Tongue (tissue), 2 donors: ENCODE data around the gene TMTC1. TPM values are rescaled to one million over a fixed set of nuclear protein-coding genes. Genes with fewer than 3 reads are reported as not detected.

Experiments used
- DNase-seq: peaks from one replicate; pipeline ENCODE4 v3.0.0-alpha.2; 2015
- total RNA-seq: library from RNA; depleted of rRNA; stranded (reverse); fragments of >200 nt; gene quantifications from one replicate; pipeline ENCODE4 v1.2.3, GENCODE V29; 2014

TMTC1 gene
- total RNA-seq, 1 donor from 2014 or later, result 67.0 TPM

- DNase-seq, result no peak
These were observed 44.3 kb downstream of the TMTC1 start for GRCh38 chr12:29739279-29739991.

DNA sequence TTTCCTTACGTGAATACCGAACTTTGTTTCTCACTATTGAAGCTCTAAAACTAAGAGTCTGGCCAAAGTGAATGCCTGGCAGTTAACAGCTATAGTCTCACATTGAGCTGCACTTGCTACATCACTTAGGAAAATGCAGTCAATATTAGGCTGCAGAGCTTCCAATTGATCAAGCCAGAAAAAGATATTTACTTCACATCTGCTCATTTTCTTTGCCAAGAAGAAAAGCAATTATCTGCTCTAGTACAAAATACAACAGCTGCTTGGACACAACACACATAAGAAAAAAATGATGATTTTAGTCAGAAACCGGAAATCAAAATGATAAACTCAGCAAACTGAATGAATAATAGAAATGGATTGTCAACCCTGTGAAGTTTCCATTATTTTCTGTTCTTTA, 45.4 kb downstream of the TMTC1 start:
- peak; percentile 85 for DNase-seq

DNA sequence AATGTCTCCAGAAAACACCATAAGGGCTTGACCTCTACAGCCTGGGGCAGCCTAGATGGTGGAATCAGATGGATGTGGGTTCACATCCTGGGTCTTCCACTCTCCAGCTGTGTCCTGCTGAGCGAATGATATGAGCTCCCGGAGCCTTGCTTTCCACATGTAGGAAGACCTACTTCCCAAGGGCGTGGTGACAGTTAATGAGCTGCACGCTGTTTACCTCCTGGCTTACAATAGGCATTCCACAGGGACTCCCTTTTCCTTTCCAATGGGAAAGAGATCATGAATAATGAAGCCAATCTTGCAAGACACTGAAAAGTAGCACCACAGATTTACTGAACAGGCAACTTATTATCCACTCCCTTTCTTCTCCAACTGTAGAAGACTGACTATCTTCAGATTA, 46.1 kb downstream of the TMTC1 start:
- DNase-seq, result no peak

- DNase-seq, result no peak
These were observed 48.1 kb downstream of the TMTC1 start for GRCh38 chr12:29735604-29736003.

DNA sequence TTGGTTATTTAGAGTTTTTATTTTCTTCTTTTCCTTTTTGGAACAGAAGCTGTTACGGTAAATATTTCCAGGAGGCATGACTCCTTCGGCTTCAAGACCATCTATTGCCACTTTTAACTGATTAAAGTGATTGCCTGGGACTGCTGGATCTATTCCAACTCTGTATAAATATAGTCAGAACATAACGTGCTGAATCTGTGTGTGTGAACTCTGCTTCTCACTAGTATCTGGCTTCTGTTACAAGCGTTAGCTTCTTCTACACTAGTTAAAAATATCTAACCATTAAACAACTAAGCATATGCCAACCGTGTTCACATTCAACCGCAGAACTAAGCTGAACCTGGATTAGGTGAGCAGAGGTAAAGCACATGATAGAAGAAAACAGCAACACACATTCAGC, 49.0 kb downstream of the TMTC1 start:
- peak; percentile 51 for DNase-seq

DNA sequence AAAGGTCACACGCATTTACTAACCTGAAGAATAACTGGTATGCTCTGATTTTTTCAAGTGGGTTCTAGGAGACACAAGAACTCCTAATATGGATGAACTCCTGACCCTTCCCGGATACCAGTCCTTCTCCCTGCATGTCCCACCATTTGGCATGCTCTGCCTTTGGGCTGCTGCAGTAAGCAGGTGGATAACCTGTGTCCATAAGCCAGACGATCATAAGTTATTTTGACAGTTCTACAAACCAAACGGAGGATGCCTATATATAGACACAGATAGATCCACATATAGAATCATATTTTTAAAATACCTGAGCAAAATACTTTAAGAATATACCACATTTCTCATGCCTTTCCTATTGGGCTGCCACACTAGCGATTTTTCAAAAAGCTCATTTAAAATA, 49.4 kb downstream of the TMTC1 start:
- DNase-seq, result no peak

- no peak for DNase-seq
These were observed 50.2 kb downstream of the TMTC1 start for GRCh38 chr12:29733501-29733900.

- no peak for DNase-seq
These were observed 50.7 kb downstream of the TMTC1 start for GRCh38 chr12:29733060-29733459.

- DNase-seq, result no peak
These were observed 51.1 kb downstream of the TMTC1 start for GRCh38 chr12:29732593-29732992.

DNA sequence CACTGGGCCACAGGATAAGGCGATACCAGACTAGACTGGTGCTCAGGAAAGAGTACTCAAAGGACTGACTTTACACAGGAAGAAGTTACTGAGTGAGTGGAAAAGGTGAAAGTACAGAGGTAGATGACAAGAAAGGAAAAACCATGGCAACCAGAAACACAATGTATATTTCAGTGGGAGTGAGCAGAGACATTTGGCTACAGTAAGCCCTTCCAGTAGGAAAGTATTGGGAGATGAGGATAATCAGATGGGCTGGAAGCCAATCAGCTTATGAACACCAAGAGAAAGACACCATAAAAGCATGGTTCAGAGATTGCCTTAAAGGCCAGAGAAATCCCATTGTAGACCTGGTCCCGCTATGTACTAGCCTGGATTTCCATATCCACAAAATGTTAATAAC, 51.6 kb downstream of the TMTC1 start:
- DNase-seq, result peak; percentile 48

GRCh38 chr12:29731591-29731990, 52.2 kb downstream of the TMTC1 start:
- peak; percentile 78 for DNase-seq

DNA sequence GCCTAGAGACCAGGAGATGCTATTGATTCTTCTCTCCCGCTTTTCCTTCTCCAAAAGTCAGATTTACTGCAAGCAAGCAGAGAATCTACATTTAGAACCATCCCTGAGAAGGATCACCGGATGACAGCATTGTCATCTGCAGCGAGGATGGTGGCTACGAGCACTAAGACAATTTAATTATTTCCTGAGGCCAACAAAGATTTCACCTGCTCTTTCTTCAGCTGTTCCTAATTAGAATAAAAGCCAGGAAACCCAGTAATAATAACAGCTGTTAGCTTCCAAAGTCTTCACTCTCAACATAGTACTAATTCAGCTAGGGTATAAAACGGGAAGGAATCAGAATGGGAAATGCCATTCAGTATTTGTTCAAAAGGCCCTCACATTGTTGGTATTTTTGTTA, 53.3 kb downstream of the TMTC1 start:
- peak; percentile 60 for DNase-seq

- DNase-seq, result peak; percentile 71
These were observed 55.7 kb downstream of the TMTC1 start for GRCh38 chr12:29728030-29728429.

- DNase-seq, result no peak
These were observed 56.9 kb downstream of the TMTC1 start for GRCh38 chr12:29726741-29727348.

GRCh38 chr12:29726321-29726692, 57.4 kb downstream of the TMTC1 start:
- DNase-seq, result no peak

DNA sequence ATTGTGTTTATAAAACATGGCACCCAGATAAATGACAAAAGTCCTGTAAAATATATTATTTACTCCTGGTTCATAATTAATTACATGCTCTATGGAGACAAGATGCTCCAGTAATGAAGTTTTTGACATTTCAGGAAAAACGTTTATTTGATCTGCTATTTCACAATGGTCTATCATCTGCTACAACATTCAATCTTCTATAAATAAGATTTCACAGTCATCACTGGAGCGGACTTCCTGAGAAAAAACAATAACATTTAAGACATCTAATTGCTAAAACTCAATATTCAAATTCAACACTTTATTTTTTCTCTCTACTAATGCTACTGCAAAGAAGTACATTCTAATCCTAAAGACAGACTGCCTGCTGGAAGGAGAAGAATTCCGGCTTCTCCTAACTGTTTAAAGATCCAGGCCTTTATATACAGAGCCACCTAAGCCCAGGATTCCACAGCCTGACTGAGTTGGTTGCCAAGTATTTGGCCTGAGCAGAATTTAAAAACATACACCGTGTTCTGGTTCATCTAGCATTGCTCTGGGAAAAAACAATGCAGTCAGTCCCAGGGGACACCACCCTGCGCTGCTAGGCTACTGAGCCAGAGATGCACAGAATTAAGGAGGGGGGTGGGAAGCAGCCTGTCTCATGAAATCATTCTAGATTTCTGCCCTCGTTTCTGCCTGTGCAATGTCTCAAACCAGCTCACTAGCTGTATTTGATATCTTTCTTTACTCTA, 58.0 kb downstream of the TMTC1 start:
- DNase-seq, result peak; percentile 64

GRCh38 chr12:29722164-29722563, 61.6 kb downstream of the TMTC1 start:
- no peak for DNase-seq

DNA sequence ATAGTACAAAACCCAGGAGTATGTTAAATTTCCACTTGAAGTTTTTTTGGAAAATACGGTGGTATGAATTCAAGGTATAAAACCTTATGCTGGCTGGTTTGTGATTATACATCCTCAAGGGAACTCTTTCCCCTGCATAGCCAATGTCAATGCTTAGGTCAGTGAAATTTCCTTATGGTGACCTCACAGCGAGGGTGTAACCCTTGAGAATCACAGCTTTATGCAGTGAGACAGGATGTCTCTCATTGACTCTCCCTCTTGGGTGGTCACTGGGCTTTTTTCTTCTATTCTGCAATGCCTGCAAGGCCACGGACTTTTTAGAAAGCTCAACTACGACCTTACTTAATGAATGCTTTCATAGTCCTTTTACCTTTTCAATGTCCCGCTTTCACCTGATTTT, 64.4 kb downstream of the TMTC1 start:
- no peak for DNase-seq

DNA sequence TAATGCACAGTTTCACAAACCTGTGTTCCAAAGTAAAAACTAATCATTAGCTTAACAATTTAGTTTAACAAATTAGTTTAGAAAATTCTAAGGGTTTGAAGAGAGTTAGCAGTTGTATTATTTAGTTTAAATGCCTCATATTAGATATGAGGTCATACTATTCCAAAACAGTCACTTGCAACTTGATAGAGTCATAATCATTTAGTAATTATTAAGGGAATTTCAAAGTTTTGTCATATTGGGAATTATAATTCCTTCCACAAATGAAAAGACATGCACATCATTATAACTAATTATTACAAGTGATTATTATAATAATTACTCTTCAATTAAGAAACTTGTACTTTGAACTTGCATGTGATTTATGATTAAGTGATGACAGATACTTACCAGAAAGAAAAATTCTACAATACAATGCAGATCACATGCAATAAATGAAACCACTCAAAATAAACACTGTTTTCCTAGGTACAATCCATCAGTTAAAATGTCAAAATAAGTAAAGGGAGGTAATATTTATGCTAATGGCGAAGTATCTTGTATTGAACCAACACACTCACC, 66.1 kb downstream of the TMTC1 start:
- no peak for DNase-seq

DNA sequence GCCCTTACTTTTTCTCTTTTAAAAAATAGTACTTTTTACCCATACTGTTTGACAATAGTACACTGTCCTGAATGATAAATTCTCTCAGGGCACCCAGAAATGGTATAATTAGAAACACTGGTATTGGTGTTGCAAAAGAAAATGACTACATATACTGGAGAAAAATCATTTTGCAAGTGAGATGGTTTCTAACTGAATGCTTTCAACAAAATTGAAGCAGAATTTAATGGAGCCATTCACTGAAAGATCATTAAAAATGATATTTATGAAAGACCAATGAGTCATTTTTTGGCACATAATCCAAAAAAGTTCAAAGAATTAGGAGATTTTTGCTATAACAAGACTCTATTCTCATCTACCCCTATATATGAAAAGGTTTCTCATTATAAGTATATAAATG, 68.8 kb downstream of the TMTC1 start:
- DNase-seq, result no peak

DNA sequence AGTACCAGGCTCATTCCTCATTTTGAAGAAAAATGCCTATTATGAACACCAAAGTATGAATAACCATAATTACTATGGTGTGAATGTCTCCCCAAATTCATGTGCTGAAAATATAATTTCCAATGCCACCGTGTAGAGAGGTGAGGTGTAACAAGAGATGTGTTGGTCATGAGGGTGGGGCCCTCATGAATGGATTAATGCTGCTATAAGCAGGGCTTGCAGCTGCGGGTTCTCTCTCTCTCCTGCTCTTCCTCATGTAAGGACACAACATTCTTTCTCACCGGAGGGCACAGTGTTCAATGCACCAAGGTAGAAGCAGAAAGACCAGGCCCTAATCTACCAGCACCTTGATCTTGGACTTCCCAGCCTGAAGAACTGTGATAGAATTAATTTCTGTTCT, 70.0 kb downstream of the TMTC1 start:
- DNase-seq, result peak; percentile 56

DNA sequence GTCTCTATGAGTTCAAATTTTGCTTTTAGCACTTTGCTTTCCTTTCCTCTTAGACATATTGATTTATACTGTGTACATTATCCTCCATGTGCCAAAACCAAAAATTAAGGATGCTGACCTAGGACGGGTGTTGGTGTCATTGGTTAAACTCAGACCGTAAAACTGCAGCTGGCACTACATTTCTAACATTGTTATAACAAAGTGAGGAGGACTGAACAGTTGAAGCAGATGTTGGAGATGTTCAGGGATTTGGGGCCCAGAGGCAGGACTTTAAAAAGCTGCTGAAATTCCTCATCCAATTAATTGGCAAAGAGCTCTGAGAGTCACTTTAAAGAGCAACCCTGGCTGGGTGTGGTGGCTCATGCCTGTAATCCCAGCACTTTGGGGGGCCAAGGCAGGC, 72.4 kb downstream of the TMTC1 start:
- DNase-seq, result peak; percentile 81

DNA sequence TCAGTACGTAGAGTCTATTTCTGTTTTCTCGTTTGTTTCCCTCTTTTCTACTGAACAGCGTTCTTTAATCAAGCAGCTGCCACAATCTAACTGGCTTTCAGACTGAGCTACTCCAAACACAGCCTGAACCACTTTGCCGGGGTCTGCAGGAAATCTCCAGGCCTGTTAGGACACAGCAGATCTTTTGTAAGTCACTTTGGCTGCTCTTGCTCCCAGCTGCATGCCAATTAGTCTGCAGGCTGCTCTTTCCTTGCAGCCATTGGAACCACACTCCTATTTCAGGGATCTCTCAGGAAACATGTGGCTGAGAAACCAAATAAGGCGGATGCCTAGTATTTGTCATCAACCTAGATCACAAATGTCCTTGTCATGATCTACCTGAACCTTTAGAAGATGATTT, 73.6 kb downstream of the TMTC1 start:
- peak; percentile 95 for DNase-seq
